SJCRH30 (cell line): ENCODE data around the gene HLCS. TPM values are rescaled to one million over a fixed set of nuclear protein-coding genes. Genes with fewer than 3 reads are reported as not detected.

ENCODE experiments used
- DNase-seq, 2 experiments: peaks; one replicate each; pipeline ENCODE4 v3.0.0-alpha.2; 2015 to 2020
- H3K27ac ChIP-seq: fragments of 250-450 bp; sonication (Bioruptor Pico); 2 replicates; pipeline ENCODE4 v1.5.1; 2020; ENCODE audit warnings: mild to moderate bottlenecking, moderate library complexity
- H3K27me3 ChIP-seq: fragments of 250-450 bp; sonication (Bioruptor Pico); 2 replicates; pipeline ENCODE4 v1.5.1; 2020; ENCODE audit warnings: mild to moderate bottlenecking, moderate library complexity
- H3K36me3 ChIP-seq: fragments of 250-450 bp; sonication (Bioruptor Pico); 2 replicates; pipeline ENCODE4 v1.5.1; 2020; ENCODE audit warnings: mild to moderate bottlenecking, moderate library complexity
- H3K4me1 ChIP-seq: fragments of 250-450 bp; sonication (Bioruptor Pico); 2 replicates; pipeline ENCODE4 v1.5.1; 2020; ENCODE audit warnings: mild to moderate bottlenecking, moderate library complexity
- H3K4me3 ChIP-seq: fragments of 250-450 bp; sonication (Bioruptor Pico); 2 replicates; pipeline ENCODE4 v1.5.1; 2020; ENCODE audit warnings: mild to moderate bottlenecking, moderate library complexity
- H3K9me3 ChIP-seq: fragments of 250-450 bp; sonication (Bioruptor Pico); replicated peaks from 2 replicates; pipeline ENCODE4 v1.5.1; 2020; ENCODE audit warnings: mild to moderate bottlenecking, moderate library complexity
- total RNA-seq: library from RNA; depleted of rRNA; stranded (reverse); fragments of >200 nt; shearing (Covaris generic); gene quantifications from 2 replicates; pipeline ENCODE4 v1.2.3, GENCODE V29; 2014

The HLCS gene
- total RNA-seq, 1 experiment from 2014 or later: 15.3 TPM

DNA sequence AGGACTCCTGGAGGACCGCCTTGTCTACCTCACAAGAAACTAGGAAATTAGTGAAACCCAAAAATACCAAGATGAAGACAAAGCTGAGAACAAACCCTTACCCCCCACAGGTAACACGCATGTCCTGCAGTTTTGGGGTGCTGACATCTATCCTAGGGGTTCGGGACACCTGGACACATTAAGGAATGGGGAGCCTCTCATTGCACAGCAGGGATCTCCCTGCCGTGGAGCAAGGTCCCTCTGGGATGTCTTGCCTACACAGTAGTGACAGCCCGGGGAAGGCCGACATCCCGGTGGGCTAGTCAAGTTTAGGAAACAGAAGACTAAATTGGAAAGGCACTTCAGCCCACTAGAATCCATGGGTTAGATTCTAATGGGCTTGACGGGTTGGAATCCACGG lies 223.0 kb downstream of the HLCS start:
- no peaks in the 10 kb centered on the region for H3K9me3 ChIP-seq
- peaks cover 4% of the 10 kb centered on the region; the same call in 1 of the 2 replicates for H3K27me3 ChIP-seq
- H3K27ac ChIP-seq: no peak overlapping the region
- no peaks in the 10 kb centered on the region for H3K4me1 ChIP-seq
- no peak overlapping the region for H3K4me3 ChIP-seq
- DNase-seq: no peak
- H3K36me3 ChIP-seq: no peaks in the 10 kb centered on the region

DNA sequence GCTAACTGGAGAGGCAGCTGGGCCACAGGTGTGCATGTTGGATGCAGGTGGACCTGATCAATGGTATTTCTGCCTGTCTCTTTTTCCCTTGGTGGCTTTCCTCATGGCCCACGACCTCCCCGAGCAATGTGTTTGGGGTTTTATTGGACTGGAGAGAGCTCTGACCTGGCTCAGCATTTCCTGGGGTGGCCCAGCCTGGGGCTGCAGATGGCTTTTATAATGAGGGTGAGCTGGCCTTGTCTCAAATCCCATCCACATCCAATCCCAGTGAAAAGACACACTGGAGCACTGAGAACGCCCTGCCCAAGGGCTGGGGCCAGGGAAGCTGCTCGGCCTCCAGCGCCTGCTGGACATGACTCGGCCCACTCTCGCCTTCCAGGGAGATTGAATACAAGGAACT lies 223.5 kb downstream of the HLCS start:
- H3K27me3 ChIP-seq: peaks cover 4% of the 10 kb centered on the region; the same call in 1 of the 2 replicates
- no peak overlapping the region for H3K4me3 ChIP-seq
- no peak for DNase-seq
- no peaks in the 10 kb centered on the region for H3K36me3 ChIP-seq
- no peaks in the 10 kb centered on the region for H3K4me1 ChIP-seq
- no peak overlapping the region for H3K27ac ChIP-seq
- no peaks in the 10 kb centered on the region for H3K9me3 ChIP-seq

DNA sequence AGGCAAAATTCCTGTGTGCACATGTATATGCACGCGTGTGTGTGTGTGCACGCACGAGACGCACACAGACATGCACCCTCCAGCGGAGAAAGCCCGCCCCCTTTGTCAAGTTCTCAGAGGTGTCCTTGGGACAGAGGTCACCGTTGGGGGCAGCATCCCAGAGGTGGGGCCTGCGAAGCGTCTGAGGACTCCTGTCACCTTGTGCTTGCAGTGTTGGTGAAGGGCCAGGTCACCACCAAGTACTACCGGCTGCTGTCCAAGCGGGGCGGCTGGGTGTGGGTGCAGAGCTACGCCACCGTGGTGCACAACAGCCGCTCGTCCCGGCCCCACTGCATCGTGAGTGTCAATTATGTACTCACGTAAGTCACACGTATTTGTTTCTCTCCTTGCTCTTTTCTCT lies 225.0 kb downstream of the HLCS start:
- Histone ChIP-seq H3K4me3 (no peak overlapping the region), H3K36me3 (no peaks in the 10 kb centered on the region), H3K27me3 (peaks cover 1% of the 10 kb centered on the region; the same call in 1 of the 2 replicates), H3K4me1 (peaks cover under 1% of the 10 kb centered on the region; the same call in 1 of the 2 replicates), H3K27ac (no peak overlapping the region), H3K9me3 (no peaks in the 10 kb centered on the region)
- DNase-seq: no peak

GRCh38 chr21:36738489-36739126 lies 227.9 kb downstream of the HLCS start:
- peaks cover 13% of the 10 kb centered on the region for H3K4me1 ChIP-seq
- H3K27ac ChIP-seq: no peak overlapping the region
- no peaks in the 10 kb centered on the region for H3K36me3 ChIP-seq
- no peaks in the 10 kb centered on the region for H3K27me3 ChIP-seq
- H3K4me3 ChIP-seq: no peak overlapping the region
- DNase-seq: no peak
- no peaks in the 10 kb centered on the region for H3K9me3 ChIP-seq

DNA sequence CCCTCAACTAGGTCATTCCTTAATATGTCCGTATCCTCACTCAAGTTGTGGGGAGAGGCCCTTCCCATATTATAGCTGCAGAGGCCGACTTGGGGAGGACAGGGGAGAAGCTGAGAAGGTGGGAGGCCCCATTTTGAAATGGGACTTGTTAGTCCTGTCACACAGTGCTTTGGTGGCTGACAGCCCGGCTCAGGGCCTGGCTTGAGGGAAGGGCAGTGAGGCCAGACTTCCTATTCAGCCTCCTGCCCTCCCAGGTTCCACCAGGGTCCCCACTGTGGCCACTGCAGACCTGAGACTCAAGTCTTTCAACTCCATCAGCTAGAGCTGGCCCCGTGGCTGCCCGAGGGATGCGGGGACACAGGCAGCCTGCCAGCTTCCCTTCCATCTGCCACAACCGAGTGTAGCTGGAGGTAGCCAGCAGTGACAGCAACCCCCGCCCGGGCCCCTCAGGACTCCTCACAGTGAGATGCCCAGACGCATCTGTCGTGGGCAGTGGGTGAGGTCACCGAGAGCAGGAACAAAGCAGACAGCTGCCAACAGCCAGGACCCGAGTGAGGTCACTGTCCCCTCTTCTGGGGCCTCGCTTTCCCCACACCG lies 230.6 kb downstream of the HLCS start:
- DNase-seq: peak; percentile 71 to 79
- no peaks in the 10 kb centered on the region for H3K9me3 ChIP-seq

GRCh38 chr21:36735201-36735515 lies 231.3 kb downstream of the HLCS start:
- no peak overlapping the region for H3K27ac ChIP-seq
- DNase-seq: no peak
- H3K36me3 ChIP-seq: no peaks in the 10 kb centered on the region
- H3K4me3 ChIP-seq: no peak overlapping the region
- peaks cover 13% of the 10 kb centered on the region for H3K4me1 ChIP-seq
- no peaks in the 10 kb centered on the region for H3K9me3 ChIP-seq
- H3K27me3 ChIP-seq: no peaks in the 10 kb centered on the region

More for the DNA sequence above, 230.6 kb downstream of the HLCS start:
- Histone ChIP-seq H3K4me1 (peaks cover 13% of the 10 kb centered on the region), H3K36me3 (no peaks in the 10 kb centered on the region), H3K4me3 (no peak overlapping the region), H3K27ac (peak overlapping the region; percentile 41), H3K27me3 (no peaks in the 10 kb centered on the region)

DNA sequence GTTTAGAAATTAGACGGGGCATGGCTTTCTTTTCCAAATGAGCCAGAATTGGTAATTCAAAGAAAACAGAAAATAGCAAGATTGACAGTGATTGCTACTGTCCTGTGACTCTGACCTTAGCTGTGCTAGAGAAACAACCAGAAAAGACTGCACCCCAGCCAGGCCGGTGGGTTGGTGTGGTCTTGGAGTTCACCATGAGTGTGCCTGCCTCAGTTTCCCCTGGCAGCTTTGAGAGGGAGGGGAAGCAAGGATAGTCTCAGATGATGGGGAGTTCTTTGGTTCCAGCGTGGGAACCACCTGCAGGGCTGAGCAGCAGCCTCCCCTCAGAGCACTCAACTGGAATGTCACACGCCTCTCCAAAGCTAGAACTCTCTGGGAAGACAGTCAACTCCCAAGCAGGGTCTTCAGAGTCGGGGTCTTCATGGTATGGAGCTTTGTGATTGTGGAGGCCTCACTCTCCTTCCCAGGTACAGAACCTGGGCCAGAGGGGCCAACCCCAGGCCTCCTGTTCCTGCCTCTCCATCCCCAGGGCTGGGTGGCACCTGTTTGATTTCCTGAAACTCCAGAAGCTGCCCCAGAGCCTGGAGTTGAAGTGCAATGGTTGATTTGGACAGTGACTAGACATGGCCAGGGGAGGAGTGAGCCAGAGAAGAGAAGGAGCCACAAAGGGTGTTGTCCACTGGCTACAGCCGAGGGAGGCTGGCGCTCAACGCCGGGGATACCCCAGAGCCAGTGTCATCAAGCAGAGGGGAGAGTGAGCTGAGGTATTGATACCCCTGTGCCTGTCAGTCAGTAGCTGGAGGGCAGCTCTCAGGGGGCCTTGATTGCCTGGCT lies 231.9 kb downstream of the HLCS start:
- no peak overlapping the region for H3K27ac ChIP-seq

GRCh38 chr21:36733857-36734256 lies 232.6 kb downstream of the HLCS start:
- DNase-seq: no peak
- no peak overlapping the region for H3K4me3 ChIP-seq
- H3K27me3 ChIP-seq: peaks cover 8% of the 10 kb centered on the region; the same call in 1 of the 2 replicates
- H3K4me1 ChIP-seq: peaks cover 13% of the 10 kb centered on the region
- no peak overlapping the region for H3K27ac ChIP-seq
- no peaks in the 10 kb centered on the region for H3K36me3 ChIP-seq
- H3K9me3 ChIP-seq: no peaks in the 10 kb centered on the region

More for the DNA sequence above, 231.9 kb downstream of the HLCS start:
- Histone ChIP-seq H3K27me3 (peaks cover 3% of the 10 kb centered on the region; the same call in 1 of the 2 replicates), H3K9me3 (no peaks in the 10 kb centered on the region), H3K36me3 (no peaks in the 10 kb centered on the region), H3K4me1 (peaks cover 13% of the 10 kb centered on the region), H3K4me3 (no peak overlapping the region)
- DNase-seq: no peak

DNA sequence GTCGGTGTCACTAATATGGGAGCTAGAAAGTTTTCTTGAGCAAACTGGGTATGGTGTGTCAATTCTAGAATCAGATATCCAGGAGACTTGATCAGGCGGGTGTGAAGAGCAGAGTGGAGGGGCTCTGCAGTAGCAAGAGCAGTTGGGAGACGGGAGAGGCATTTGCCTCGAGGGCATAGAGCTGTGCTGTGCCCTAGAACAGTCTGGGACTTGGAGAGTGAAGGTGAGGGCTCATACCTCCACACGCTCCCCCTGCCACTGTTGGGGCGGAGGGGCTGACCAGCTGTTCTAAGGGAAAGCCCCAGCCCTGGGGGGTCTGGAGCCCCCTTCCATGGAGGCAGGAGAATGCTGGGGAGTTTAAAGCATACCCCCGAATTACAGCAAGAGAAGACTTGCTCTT lies 233.7 kb downstream of the HLCS start:
- Histone ChIP-seq H3K36me3 (no peaks in the 10 kb centered on the region), H3K9me3 (no peaks in the 10 kb centered on the region), H3K4me1 (peaks cover 13% of the 10 kb centered on the region), H3K27ac (no peak overlapping the region), H3K27me3 (peaks cover 8% of the 10 kb centered on the region; the same call in 1 of the 2 replicates), H3K4me3 (no peak overlapping the region)
- no peak for DNase-seq

- DNase-seq: no peak
- Histone ChIP-seq H3K9me3 (no peaks in the 10 kb centered on the region), H3K4me1 (peaks cover 13% of the 10 kb centered on the region), H3K36me3 (no peaks in the 10 kb centered on the region), H3K27me3 (peaks cover 8% of the 10 kb centered on the region; the same call in 1 of the 2 replicates), H3K4me3 (no peak overlapping the region), H3K27ac (no peak overlapping the region)
Measured at GRCh38 chr21:36732217-36732616, 234.3 kb downstream of the HLCS start.

- no peak overlapping the region for H3K27ac ChIP-seq
- peaks cover 4% of the 10 kb centered on the region for H3K4me1 ChIP-seq
- no peak overlapping the region for H3K4me3 ChIP-seq
- peaks cover 8% of the 10 kb centered on the region; the same call in 1 of the 2 replicates for H3K27me3 ChIP-seq
- no peak for DNase-seq
- no peaks in the 10 kb centered on the region for H3K36me3 ChIP-seq
- H3K9me3 ChIP-seq: no peaks in the 10 kb centered on the region
Measured at GRCh38 chr21:36730291-36731281, 235.9 kb downstream of the HLCS start.

DNA sequence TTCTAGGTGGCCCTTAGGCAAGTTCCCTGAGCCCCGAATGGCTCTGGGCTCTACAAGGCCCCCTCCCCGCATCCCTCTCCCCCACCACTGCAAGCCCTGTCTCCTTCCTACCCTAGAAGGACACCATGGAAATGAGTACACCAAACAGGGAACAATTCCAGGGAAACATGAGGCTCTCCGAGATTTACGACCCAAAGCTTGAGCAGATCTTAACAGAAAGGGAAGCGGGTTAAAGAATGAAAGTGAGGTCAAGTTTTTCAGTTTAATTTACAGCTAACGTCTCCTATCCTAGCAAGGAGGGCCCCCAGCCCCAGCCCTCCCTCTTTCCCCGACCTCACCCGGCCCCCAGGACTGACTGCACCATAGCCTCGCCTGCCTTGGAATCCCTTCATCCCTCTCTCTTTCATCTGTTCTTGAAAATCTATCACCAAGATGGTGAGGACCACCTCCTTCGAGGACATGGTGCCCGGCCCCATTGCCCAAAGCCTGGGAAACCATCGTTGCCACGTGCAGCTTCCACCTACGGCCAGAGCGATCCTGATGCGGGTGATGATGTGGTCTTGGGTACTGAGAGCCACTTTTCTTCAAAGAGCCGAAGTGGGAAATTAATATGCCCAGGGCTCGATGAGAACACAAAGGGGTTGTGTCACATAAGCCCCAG lies 237.0 kb downstream of the HLCS start:
- DNase-seq: no peak

DNA sequence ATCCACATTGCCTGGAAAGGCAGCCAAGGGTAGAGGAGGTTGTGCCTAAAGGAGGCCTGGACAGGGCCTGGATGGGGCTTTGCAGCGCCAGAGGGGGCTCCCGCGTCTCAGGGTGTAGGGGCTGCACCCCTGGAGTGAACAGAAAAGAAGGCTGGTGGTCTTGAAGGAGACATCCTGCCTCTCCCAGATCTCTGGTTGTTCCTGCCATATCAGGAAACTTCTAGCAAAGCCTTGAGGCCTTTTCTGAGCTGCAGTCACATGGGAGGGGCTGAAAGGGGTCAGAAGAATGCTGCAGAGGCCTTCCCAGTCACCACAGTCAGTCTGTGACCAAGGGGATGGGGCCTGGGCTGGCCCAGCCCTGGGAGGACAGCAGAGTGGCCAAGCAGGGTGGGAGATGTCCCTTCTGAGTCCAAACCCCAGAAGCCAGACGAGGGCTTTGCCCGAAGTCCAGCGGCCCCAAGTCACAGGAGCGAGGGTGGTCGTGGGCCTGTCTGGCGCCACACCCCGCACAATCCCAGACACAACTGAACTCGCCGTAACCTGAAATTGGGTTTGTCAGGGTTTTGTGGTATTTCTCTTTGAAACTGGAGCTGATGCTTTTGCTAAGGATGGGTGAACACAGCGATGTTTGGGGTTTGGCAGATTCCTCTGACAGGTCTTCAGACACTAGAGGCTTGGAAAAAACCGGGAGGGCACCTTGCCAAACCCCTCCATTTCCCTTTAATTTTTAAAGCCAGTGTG lies 237.9 kb downstream of the HLCS start:
- H3K9me3 ChIP-seq: no peaks in the 10 kb centered on the region
- H3K27me3 ChIP-seq: peaks cover 8% of the 10 kb centered on the region; the same call in 1 of the 2 replicates
- H3K36me3 ChIP-seq: no peaks in the 10 kb centered on the region
- peak in 1 of 2 experiments; percentile 8 for DNase-seq
- no peak overlapping the region for H3K4me3 ChIP-seq
- no peak overlapping the region for H3K27ac ChIP-seq
- H3K4me1 ChIP-seq: no peaks in the 10 kb centered on the region

More for the DNA sequence above, 237.0 kb downstream of the HLCS start:
- Histone ChIP-seq H3K4me1 (no peaks in the 10 kb centered on the region), H3K27me3 (peaks cover 8% of the 10 kb centered on the region; the same call in 1 of the 2 replicates), H3K27ac (no peak overlapping the region), H3K9me3 (no peaks in the 10 kb centered on the region), H3K36me3 (no peaks in the 10 kb centered on the region), H3K4me3 (no peak overlapping the region)
